HG02798 (cell line): Measurements from ENCODE around the gene HRH4.

ENCODE experiments used
- ATAC-seq: cut with Tn5 transposase; IDR thresholded peaks from one replicate; pipeline ENCODE4 v1.9.1; 2021; ENCODE audit warnings: mild to moderate bottlenecking; ENCODE audit not compliant: unreplicated experiment, poor library complexity

HRH4 gene

DNA sequence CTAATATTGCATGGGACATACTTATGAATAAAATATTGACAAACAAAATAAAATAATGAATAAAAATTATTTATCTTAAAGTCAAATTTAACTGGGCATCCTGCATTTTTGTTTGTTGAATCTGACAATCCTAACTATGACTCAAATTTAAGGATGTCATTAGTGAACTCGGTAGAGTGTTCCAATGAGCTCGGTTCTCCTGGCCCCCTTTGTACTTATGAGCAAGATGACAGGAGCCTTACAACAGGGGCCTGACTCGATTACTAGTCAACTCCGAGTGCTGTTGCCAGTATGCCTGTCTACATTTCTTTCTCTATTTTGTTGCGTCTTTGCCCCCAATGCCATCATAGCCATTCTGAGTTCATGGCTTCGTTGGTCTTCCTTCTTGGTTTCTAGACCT lies 40.3 kb downstream of the HRH4 start:
- no peak for ATAC-seq

DNA sequence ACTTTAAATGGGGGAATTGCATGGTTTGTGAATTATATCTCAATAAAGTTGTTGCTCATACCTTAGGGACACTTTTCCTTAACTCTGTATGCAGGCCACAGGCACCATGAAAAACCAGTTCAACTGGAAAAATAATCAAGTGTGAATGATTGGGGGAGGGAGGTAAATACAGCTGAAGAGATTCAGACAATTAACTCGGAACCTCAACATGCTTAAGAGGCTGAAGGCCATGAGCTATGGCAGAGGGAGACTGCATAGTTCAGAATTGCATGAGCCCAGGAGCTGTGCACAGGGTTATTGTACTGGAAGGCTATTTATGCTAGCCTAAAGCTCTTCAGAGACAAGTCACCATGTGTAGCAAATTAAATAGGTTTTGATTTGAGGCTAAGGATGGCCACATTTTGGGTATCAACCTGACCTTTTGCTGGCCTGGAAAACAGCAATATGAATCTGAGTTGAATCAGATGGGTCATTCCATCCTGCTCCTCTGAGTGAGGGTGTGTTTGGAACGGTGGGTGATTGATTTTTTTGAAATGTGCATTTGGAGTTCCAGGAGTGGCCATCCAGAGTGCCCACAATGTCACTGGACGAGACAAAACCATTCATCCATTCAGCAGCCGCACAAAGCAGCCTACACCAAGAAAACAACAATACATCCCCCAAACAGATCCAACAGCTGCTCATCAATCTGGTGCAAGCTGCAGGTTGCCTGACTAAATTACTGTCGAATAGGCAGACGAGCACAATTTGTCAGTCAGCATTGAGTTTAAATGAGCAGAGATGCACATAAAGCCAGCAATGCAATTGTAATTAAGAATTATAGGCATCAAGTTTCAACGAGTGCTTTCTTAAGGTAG lies 42.5 kb downstream of the HRH4 start:
- no peak for ATAC-seq

GRCh38 chr18:24504401-24504800 lies 44.0 kb downstream of the HRH4 start:
- no peak for ATAC-seq

DNA sequence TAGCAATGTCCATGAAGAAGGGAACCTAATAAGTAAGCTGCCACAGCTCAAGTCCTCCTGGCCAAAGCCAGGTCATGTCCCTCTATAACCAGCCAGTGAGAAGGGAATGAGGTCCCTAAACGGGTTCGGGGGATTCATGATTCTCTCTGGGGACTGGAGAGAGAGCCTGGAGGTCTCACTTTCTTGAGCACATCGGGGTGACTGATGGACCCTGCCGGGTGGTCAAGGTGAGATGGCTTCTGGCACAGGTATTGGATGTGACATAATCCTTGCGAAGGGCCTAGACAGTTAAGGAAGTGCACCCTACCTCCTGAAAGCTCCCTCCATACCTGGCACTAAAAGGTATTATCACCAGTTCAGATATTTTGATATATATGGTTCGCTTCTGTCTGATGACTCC lies 45.7 kb downstream of the HRH4 start:
- no peak for ATAC-seq

DNA sequence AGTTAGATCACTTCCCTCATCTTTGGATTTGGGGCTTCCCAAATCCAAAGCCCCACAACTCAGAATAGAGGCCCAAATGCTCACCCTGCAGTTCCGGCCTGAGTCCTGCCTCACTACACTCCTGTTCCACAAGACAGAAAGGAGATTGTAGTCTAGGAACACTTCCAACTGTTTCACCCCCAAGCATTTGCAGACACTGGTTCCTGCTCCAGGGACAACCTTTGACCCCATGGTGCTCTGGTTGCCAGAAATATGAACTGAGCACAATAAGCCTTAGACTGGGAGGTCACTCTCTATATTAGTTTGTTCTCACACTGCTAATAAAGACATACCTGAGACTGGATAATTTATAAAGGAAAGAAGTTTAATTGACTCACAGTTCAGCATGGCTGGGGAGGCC lies 49.0 kb downstream of the HRH4 start:
- ATAC-seq, result no peak

DNA sequence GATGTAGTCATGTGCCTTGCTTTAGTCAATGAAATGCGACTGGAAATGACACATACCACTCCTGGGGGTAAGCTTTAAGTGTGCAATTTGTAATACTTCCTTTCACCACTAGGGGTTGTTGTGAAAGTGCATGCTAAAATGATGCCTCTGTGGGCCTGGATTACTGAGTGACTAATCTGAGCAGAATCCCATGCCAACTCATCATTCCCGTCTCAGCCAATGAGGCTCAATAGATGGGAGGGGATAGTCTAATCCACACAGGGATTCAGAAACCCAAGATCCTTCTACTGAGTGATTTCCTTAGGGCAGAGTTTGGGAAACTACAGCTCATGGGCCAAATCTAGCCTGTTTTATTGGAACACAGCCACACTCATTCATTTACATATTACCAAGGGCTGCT lies 54.0 kb downstream of the HRH4 start:
- ATAC-seq, result peak; percentile 60

DNA sequence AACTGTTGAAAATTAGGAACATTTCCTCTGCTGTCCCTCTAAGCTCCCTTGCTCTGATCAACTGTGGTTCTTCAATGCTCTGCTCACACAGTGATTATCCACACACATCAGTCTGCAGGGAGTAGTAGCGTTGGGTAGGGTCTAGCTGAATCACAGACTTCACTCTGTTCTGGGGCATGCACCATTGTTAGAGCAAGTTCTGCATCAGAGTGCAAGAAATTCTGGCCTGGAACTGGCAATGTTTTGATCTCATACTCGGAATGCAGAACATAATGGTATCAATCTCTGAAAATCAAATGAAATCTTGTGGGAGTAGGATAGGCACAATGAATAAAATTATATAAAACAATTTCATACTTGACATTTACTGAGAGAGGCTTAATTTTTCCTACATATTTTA lies 55.3 kb downstream of the HRH4 start:
- no peak for ATAC-seq

DNA sequence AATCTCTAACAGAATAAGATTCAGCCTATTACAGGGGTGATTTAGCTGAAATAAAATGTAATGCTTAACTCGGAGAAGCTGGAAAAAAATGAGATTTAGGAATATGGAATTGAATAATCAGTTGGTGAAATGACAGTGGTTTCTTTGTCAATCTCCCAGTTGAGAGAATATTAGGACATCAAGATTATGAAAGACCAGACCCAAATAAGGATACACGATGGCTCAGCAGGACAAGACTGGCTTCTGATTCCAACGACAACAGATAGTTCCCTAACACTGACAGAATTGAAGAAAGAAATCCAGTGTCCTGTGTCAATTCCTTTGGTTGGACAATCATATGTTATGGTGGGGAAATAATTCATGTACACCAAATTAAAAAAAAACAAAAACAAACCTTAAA lies 55.8 kb downstream of the HRH4 start:
- no peak for ATAC-seq

- ATAC-seq, result no peak
Measured at GRCh38 chr18:24517554-24517953, 57.1 kb downstream of the HRH4 start.

DNA sequence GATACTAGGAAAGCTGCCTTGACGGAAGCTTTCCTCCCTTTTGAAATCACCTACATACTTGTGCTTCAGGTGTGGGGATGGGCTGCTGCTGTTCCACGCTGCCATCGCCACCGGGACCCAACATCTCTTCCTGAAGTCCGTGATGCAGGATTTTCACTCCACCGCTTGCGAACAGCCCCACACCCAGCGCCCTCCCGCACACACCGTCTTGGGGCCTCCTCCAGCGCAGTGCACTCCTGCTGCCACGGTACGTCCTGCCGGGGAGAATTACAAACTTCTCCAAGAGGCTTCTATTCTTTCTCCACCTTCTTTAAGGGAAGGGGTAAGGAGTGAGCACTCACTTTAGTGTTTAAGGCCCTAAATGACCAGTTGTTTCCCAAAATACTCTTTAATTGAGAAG lies 58.2 kb downstream of the HRH4 start:
- no peak for ATAC-seq
